ENCODE results near the gene TRAK2.
"Not testable (repeated sequence)": the region's sequence is repeated elsewhere in the genome, so short reads cannot be mapped to it uniquely, and the experiment has no call there.

Gene TRAK2

DNA sequence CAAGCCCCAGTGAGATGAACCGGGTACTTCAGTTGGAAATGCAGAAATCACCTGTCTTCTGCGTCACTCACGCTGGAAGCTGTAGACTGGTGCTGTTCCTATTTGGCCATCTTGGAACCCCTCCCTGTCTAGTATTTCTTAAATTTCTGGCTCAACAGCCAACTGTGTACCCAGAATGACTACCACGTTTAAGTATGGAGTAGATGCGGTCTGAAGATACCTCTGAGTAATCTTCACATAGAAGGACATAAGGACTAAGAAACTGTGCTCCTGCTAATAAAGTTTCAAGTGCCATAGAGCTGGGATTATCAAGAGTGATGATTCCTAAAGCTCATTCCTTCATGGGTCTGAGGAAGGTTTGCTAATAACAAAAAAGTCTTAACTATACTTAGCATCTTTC, 20.4 kb downstream of the TRAK2 start:
- H3K23ac ChIP-seq (ENCODE audit: low read length): no peak overlapping the region
- DNase-seq: no peak

DNA sequence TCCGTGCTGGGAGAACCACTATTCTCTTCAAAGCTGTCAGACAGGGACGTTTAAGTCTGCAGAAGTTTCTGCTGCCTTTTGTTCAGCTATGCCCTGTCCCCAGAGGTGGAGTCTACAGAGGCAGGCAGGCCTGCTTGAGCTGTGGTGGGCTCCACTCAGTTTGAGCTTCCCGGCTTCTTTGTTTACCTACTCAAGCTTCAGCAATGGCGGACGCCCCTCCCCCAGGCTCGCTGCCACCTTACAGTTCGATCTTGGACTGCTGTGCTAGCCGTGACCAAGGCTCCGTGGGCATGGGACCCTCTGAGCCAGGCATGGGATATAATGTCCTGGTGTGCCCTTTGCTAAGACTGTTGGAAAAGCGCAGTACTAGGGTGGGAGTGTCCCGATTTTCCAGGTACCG, 20.9 kb downstream of the TRAK2 start:
- H3K4me3 ChIP-seq (ENCODE audit: low read length); H3K27me3 ChIP-seq (ENCODE audit: insufficient read depth, low read length, poor library complexity); H3K79me1 ChIP-seq (ENCODE audit: low read length); DNase-seq; H3K18ac ChIP-seq (ENCODE audit: low read length); H3K4me1 ChIP-seq (ENCODE audit: control insufficient read depth, low read depth, low read length); H4K8ac ChIP-seq (ENCODE audit: low read depth, low read length); H3K79me2 ChIP-seq (ENCODE audit: control insufficient read depth, insufficient read depth, low read length); H3K4me2 ChIP-seq (ENCODE audit: low read length); H2BK5ac ChIP-seq (ENCODE audit: low read length); H2AK5ac ChIP-seq (ENCODE audit: low read length); H2BK15ac ChIP-seq (replicated peaks; ENCODE audit: low read depth); H3K27ac ChIP-seq (ENCODE audit: low read depth, low read length); H3K4ac ChIP-seq (ENCODE audit: low read depth, low read length); H3K9ac ChIP-seq (ENCODE audit: low read length); H2BK120ac ChIP-seq (ENCODE audit: low read depth, low read length); H3K23ac ChIP-seq (ENCODE audit: low read length); H3K36me3 ChIP-seq (ENCODE audit: control insufficient read depth, insufficient read depth, low read length); H3K56ac ChIP-seq (ENCODE audit: low read length); H4K5ac ChIP-seq (ENCODE audit: low read length): not testable (repeated sequence)
- WGBS (ENCODE audit: extremely low coverage, insufficient coverage, low lambda C conversion rate): no CpG with 5 or more reads among the region's 12 CpGs

More for the DNA sequence above, 20.4 kb downstream of the TRAK2 start:
- no peak overlapping the region for H2BK120ac ChIP-seq (ENCODE audit: low read depth, low read length)
- no peak overlapping the region for H3K9ac ChIP-seq (ENCODE audit: low read length)
- no peak overlapping the region for H2BK5ac ChIP-seq (ENCODE audit: low read length)
- H3K56ac ChIP-seq (ENCODE audit: low read length): no peak overlapping the region
- H3K18ac ChIP-seq (ENCODE audit: low read length): no peak overlapping the region
- no peaks in the 10 kb centered on the region for H3K27me3 ChIP-seq (ENCODE audit: insufficient read depth, low read length, poor library complexity)
- peaks cover 6% of the 10 kb centered on the region for H3K4me1 ChIP-seq (ENCODE audit: control insufficient read depth, low read depth, low read length)
- H3K4me2 ChIP-seq (ENCODE audit: low read length): no peak overlapping the region
- H3K27ac ChIP-seq (ENCODE audit: low read depth, low read length): no peak overlapping the region
- H4K8ac ChIP-seq (ENCODE audit: low read depth, low read length): no peak overlapping the region
- H3K36me3 ChIP-seq (ENCODE audit: control insufficient read depth, insufficient read depth, low read length): no peaks in the 10 kb centered on the region
- H2AK5ac ChIP-seq (ENCODE audit: low read length): no peak overlapping the region
- no peaks in the 10 kb centered on the region for H3K79me2 ChIP-seq (ENCODE audit: control insufficient read depth, insufficient read depth, low read length)
- no peak overlapping the region for H3K4ac ChIP-seq (ENCODE audit: low read depth, low read length)
- H3K4me3 ChIP-seq (ENCODE audit: low read length): no peak overlapping the region
- peaks cover 3% of the 10 kb centered on the region for H3K79me1 ChIP-seq (ENCODE audit: low read length)
- H4K5ac ChIP-seq (ENCODE audit: low read length): no peak overlapping the region
- no peak overlapping the region for H2BK15ac ChIP-seq (replicated peaks; ENCODE audit: low read depth)
- no CpG with 5 or more reads among the region's 5 CpGs for WGBS (ENCODE audit: extremely low coverage, insufficient coverage, low lambda C conversion rate)

DNA sequence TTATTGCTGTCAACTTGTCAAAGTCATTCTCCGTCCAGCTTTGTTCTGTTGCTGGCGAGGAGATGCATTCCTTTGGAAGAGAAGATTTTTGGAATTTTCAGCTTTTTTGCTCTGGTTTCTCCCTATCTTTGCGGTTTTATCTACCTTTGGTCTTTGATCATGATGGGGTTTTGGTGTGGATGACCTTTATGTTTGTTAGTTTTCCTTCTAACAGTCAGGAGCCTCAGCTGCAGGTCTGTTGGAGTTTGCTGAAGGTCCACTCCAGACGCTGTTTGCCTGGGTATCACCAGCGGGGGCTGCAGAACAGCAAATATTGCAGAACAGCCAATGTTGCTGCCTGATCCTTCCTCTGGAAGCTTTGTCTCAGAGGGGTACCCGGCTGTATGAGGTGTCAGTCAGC, 21.4 kb downstream of the TRAK2 start:
- H2BK5ac ChIP-seq (ENCODE audit: low read length); H3K79me2 ChIP-seq (ENCODE audit: control insufficient read depth, insufficient read depth, low read length); H3K27ac ChIP-seq (ENCODE audit: low read depth, low read length); H3K27me3 ChIP-seq (ENCODE audit: insufficient read depth, low read length, poor library complexity); H3K36me3 ChIP-seq (ENCODE audit: control insufficient read depth, insufficient read depth, low read length); H2BK120ac ChIP-seq (ENCODE audit: low read depth, low read length); H3K23ac ChIP-seq (ENCODE audit: low read length); H3K56ac ChIP-seq (ENCODE audit: low read length); DNase-seq; H3K4me3 ChIP-seq (ENCODE audit: low read length); H3K18ac ChIP-seq (ENCODE audit: low read length); H3K9ac ChIP-seq (ENCODE audit: low read length); H3K4me2 ChIP-seq (ENCODE audit: low read length); H4K8ac ChIP-seq (ENCODE audit: low read depth, low read length); H3K79me1 ChIP-seq (ENCODE audit: low read length); H3K4me1 ChIP-seq (ENCODE audit: control insufficient read depth, low read depth, low read length); H3K4ac ChIP-seq (ENCODE audit: low read depth, low read length); H2AK5ac ChIP-seq (ENCODE audit: low read length); H4K5ac ChIP-seq (ENCODE audit: low read length); H2BK15ac ChIP-seq (replicated peaks; ENCODE audit: low read depth): not testable (repeated sequence)
- WGBS (ENCODE audit: extremely low coverage, insufficient coverage, low lambda C conversion rate): no CpG with 5 or more reads among the region's 6 CpGs

DNA sequence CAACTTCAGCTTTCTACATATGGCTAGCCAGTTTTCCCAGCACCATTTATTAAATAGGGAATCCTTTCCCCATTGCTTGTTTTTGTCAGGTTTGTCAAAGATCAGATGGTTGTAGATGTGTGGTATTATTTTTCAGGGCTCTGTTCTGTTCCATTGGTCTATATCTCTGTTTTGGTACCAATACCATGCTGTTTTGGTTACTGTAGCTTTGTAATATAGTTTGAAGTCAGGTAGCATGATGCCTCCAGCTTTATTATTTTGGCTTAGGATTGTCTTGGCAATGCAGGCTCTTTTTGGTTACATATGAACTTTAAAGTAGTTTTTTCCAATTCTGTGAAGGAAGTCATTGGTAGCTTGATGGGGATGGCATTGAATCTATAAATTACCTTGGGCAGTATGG, 22.9 kb downstream of the TRAK2 start:
- not testable (repeated sequence) for H3K27ac ChIP-seq (ENCODE audit: low read depth, low read length)

DNA sequence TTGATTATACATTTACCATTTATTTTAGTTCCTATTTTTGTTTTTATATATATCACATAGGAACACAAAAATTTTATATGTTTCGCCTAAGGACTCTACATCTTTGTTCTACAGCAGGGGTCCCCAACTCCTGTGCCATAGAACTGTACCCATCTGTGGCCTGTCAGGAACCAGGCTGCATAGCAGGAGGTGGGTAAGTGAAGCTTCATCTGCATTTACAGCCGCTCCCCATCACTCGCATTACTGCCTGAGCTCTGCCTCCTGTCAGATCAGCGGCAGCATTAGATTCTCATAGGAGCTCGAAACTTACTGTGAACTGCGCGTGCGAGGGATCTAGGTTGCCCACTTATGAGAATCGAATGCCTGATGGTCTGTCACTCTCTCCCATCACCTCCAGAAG, 25.3 kb downstream of the TRAK2 start:
- H3K4me2 ChIP-seq (ENCODE audit: low read length): no peak overlapping the region
- no peak overlapping the region for H3K18ac ChIP-seq (ENCODE audit: low read length)
- H3K56ac ChIP-seq (ENCODE audit: low read length): no peak overlapping the region
- H2AK5ac ChIP-seq (ENCODE audit: low read length): no peak overlapping the region
- H3K79me2 ChIP-seq (ENCODE audit: control insufficient read depth, insufficient read depth, low read length): no peaks in the 10 kb centered on the region
- H3K4me3 ChIP-seq (ENCODE audit: low read length): no peak overlapping the region
- H2BK5ac ChIP-seq (ENCODE audit: low read length): no peak overlapping the region
- no peak overlapping the region for H4K8ac ChIP-seq (ENCODE audit: low read depth, low read length)
- no CpG with 5 or more reads among the region's 9 CpGs for WGBS (ENCODE audit: extremely low coverage, insufficient coverage, low lambda C conversion rate)
- H2BK120ac ChIP-seq (ENCODE audit: low read depth, low read length): no peak overlapping the region
- no peak overlapping the region for H4K5ac ChIP-seq (ENCODE audit: low read length)
- no peaks in the 10 kb centered on the region for H3K27me3 ChIP-seq (ENCODE audit: insufficient read depth, low read length, poor library complexity)
- H3K4ac ChIP-seq (ENCODE audit: low read depth, low read length): no peak overlapping the region
- H3K23ac ChIP-seq (ENCODE audit: low read length): no peak overlapping the region
- H3K79me1 ChIP-seq (ENCODE audit: low read length): no peaks in the 10 kb centered on the region
- H3K9ac ChIP-seq (ENCODE audit: low read length): no peak overlapping the region
- no peaks in the 10 kb centered on the region for H3K36me3 ChIP-seq (ENCODE audit: control insufficient read depth, insufficient read depth, low read length)
- no peak for DNase-seq
- no peaks in the 10 kb centered on the region for H3K4me1 ChIP-seq (ENCODE audit: control insufficient read depth, low read depth, low read length)
- H2BK15ac ChIP-seq (replicated peaks; ENCODE audit: low read depth): no peak overlapping the region
- H3K27ac ChIP-seq (ENCODE audit: low read depth, low read length): no peak overlapping the region

More for the DNA sequence above, 22.9 kb downstream of the TRAK2 start:
- not testable (repeated sequence) for H2BK5ac ChIP-seq (ENCODE audit: low read length); H3K23ac ChIP-seq (ENCODE audit: low read length); H4K5ac ChIP-seq (ENCODE audit: low read length); H3K56ac ChIP-seq (ENCODE audit: low read length); H3K27me3 ChIP-seq (ENCODE audit: insufficient read depth, low read length, poor library complexity); H3K4me2 ChIP-seq (ENCODE audit: low read length); H3K79me2 ChIP-seq (ENCODE audit: control insufficient read depth, insufficient read depth, low read length); H4K8ac ChIP-seq (ENCODE audit: low read depth, low read length); DNase-seq; H3K9ac ChIP-seq (ENCODE audit: low read length); H2BK15ac ChIP-seq (replicated peaks; ENCODE audit: low read depth); H3K79me1 ChIP-seq (ENCODE audit: low read length); H3K4me3 ChIP-seq (ENCODE audit: low read length); H3K36me3 ChIP-seq (ENCODE audit: control insufficient read depth, insufficient read depth, low read length); H3K4me1 ChIP-seq (ENCODE audit: control insufficient read depth, low read depth, low read length); H3K18ac ChIP-seq (ENCODE audit: low read length); H2AK5ac ChIP-seq (ENCODE audit: low read length); H2BK120ac ChIP-seq (ENCODE audit: low read depth, low read length); H3K4ac ChIP-seq (ENCODE audit: low read depth, low read length)

DNA sequence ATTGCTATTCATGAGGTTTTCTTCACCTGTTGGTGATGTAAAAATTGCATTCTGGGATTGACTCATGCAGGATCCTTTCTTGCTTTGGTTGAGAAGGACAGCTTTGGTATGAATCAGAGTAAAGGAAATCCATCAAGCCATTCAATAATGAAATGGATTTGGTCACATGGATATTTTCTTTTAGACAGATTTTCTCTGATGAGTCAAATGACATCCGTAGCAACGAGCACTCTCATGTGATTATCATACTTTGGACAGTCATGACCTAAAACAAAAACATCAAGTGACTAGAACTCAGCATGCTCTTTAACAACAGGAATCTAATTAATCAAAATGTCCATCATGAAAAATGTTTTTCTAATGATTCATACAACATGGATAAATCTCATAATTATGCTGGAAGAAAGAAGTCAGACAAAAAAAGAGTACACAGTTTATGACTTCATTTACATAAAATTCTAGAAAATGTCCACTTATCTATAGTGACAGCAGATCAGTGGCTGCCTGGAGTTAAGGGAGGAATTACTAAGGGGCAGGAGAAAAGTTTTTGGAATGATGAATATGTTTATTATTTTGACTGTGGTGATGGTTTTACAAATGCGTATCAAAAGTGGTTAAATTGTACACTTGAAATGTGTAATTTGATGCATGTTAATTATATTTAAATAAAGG, 30.7 kb downstream of the TRAK2 start:
- Histone ChIP-seq H2BK15ac (replicated peaks; ENCODE audit: low read depth) (no peak overlapping the region), H3K4me2 (ENCODE audit: low read length) (no peak overlapping the region), H3K36me3 (ENCODE audit: control insufficient read depth, insufficient read depth, low read length) (no peaks in the 10 kb centered on the region), H3K23ac (ENCODE audit: low read length) (no peak overlapping the region), H3K27me3 (ENCODE audit: insufficient read depth, low read length, poor library complexity) (no peaks in the 10 kb centered on the region), H3K79me1 (ENCODE audit: low read length) (no peaks in the 10 kb centered on the region), H2AK5ac (ENCODE audit: low read length) (no peak overlapping the region), H3K9ac (ENCODE audit: low read length) (no peak overlapping the region), H3K79me2 (ENCODE audit: control insufficient read depth, insufficient read depth, low read length) (no peaks in the 10 kb centered on the region), H2BK5ac (ENCODE audit: low read length) (no peak overlapping the region), H3K56ac (ENCODE audit: low read length) (no peak overlapping the region), H3K18ac (ENCODE audit: low read length) (no peak overlapping the region), H3K4me3 (ENCODE audit: low read length) (no peak overlapping the region), H4K8ac (ENCODE audit: low read depth, low read length) (no peak overlapping the region), H3K4ac (ENCODE audit: low read depth, low read length) (no peak overlapping the region), H3K27ac (ENCODE audit: low read depth, low read length) (no peak overlapping the region), H4K5ac (ENCODE audit: low read length) (no peak overlapping the region), H2BK120ac (ENCODE audit: low read depth, low read length) (no peak overlapping the region), H3K4me1 (ENCODE audit: control insufficient read depth, low read depth, low read length) (no peaks in the 10 kb centered on the region)
- WGBS (ENCODE audit: extremely low coverage, insufficient coverage, low lambda C conversion rate): 100% methylated on average over 1 of the region's 3 CpGs
- DNase-seq: no peak
